GM18505 (cell line): ENCODE measurements around the gene BTBD16.

Experiments
- ATAC-seq: cut with Tn5 transposase; IDR thresholded peaks from one replicate; pipeline ENCODE4 v1.9.1; 2021; ENCODE audit not compliant: unreplicated experiment
- POLR2A ChIP-seq: IDR thresholded peaks from 4 replicates; pipeline ENCODE4 v1.6.1; 2011; ENCODE audit warnings: borderline replicate concordance; ENCODE audit not compliant: insufficient read depth, insufficient read length; ENCODE audit errors: extremely low read depth

The BTBD16 gene

DNA sequence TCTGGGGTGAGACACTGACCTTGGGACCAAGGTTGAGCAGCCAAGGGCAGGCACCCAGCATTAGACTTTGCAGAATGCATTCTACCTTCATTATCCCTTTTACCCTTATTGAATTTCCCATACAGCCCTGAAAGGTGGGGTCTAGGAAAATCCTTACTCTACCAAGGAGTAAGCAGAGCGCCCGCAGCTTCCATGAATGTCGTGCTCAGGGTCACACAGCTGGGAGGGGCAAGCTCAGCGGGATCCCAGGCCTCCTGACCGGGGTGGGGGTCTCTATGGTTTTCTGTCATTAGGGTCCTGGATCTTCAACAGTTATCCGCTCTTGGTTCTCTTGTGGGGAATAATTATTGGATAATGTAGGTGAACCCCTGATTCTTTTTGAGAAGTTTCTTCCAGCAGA is 30.7 kb upstream of the BTBD16 start:
- TF ChIP-seq POLR2A: no peak

DNA sequence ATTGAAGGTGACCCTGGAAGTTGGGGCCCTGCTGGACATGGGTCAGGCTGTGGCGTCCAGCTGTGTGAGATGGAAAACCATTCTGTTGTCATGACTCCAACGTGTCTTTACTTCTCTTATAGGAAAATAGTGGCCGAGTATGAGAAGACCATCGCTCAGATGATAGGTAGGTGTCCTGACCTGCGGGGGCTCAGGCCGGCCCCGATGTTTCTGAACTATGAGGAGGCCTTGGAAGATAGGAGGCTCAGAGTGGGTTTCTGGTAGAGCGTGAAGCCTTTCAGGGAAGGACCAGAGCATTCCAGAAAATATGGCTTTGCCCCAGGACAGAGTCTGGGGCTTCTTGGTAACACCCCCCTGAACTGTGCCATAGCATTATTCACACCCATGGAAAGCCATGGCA is 29.3 kb upstream of the BTBD16 start:
- no peak for TF ChIP-seq POLR2A
- ATAC-seq: no peak

More for the DNA sequence above, 30.7 kb upstream of the BTBD16 start:
- ATAC-seq: no peak

GRCh38 chr10:122243550-122243949 is 27.5 kb upstream of the BTBD16 start:
- no peak for TF ChIP-seq POLR2A
- ATAC-seq: no peak

- no peak for TF ChIP-seq POLR2A
- ATAC-seq: no peak
These were observed 26.8 kb upstream of the BTBD16 start for GRCh38 chr10:122244001-122244975.

- no peak for ATAC-seq
- TF ChIP-seq POLR2A: no peak
These were observed 26.0 kb upstream of the BTBD16 start for GRCh38 chr10:122245136-122245535.

DNA sequence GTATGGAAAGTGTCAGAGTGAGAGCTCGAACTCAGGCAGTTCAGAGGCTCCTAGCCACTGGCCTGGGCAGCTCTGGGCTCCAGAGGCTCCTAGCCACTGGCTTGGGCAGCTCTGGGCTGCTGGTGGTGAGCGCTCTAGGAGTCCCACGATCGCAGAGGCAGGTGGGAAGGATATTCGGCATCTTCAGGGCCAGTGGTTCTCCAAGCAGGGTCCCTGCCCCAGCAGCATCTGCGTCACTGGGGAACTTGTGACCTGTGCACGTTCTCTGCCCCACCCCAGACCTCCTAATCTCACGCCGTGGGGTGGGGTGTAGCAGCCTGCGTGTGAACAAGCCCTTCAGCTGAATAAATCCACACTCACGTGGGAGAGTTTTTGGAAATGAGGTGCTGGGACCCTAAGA is 25.2 kb upstream of the BTBD16 start:
- TF ChIP-seq POLR2A: no peak
- no peak for ATAC-seq

DNA sequence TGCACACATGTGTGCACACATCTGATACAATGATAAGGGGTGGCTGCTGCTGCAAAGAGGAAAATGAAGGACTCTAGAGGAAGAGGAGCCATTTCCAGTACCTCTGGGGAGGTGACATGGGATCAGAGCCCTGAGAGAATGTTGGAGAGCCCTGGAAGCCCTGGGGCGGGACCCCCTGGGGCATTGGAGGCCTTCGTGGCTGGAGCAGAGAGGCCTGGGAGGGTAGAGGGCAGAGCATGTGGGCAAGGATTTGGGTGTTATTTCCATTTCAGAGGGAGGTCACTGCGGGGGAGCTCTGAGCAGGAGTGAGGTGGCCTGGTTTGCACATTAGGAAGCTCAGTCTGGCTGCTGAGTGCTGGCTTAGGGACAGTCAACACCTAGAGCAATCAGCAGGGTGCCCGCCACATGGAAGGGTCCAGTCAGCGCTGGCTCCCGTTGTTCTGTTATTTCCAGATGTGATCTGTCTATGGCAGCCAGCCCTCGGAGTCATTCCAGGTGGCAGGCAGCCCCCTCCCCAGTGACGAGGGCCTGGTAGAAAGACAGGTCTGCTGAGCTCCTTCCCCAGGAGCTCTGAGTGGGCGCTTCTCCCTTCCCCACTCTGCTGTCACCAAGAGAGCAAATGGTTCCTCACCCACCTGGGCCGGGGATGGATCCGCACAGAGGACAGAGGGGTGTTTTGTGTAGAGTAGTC is 24.1 kb upstream of the BTBD16 start:
- TF ChIP-seq POLR2A: no peak
- ATAC-seq: no peak

- ATAC-seq: no peak
- no peak for TF ChIP-seq POLR2A
These were observed 22.5 kb upstream of the BTBD16 start for GRCh38 chr10:122248356-122249302.

- no peak for ATAC-seq
- no peak for TF ChIP-seq POLR2A
These were observed 21.7 kb upstream of the BTBD16 start for GRCh38 chr10:122249303-122249850.

- TF ChIP-seq POLR2A: no peak
- no peak for ATAC-seq
These were observed 20.9 kb upstream of the BTBD16 start for GRCh38 chr10:122249991-122250750.

DNA sequence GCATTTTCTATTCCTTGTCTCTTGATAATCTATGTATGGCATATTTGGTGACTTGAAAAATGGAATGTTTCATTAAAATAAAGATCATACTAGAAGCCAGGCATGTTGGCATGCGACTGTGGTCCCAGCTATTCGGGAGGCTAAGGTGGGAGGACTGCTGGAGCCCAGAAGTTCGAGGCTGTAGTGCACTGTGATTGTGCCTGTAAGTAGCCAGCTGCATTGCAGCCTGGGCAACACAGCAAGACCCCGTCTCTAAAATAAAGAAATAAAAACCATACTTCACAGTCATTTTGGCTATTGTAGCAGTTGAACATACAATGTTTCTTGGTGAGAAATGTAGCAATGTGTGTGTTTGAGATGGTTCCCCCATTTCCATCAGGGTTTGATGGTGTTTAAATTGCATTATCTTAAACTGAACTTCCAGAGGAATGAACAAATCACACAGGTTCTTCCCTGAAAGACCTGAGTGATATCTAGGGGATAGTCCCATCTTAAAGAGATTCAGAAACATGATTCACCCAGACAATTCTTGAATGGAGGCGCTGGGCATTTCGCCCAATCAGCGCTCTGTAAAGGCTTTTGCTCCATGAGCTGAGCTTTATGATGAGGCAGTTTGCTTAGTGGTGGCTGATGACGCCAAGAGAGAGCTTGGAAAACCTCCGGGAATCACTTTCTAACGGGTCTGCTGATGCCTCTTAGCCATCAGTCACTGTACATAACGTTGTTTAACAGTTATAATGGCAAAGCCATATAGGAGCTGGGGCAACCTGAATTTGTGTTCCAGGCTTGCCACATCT is 19.4 kb upstream of the BTBD16 start:
- TF ChIP-seq POLR2A: no peak
- ATAC-seq: no peak
